H1 (cell line): ENCODE results near the gene PSPC1.
"Not testable (repeated sequence)": the region's sequence is repeated elsewhere in the genome, so short reads cannot be mapped to it uniquely, and the experiment has no call there.

Experiments used
- ATF3 ChIP-seq: IDR thresholded peaks from 2 replicates; pipeline ENCODE4 v1.6.1; 2011; ENCODE audit warnings: low read depth, mild to moderate bottlenecking, low read length; ENCODE audit not compliant: insufficient read depth
- CEBPB ChIP-seq: IDR thresholded peaks from 2 replicates; pipeline ENCODE4 v1.6.1; 2012; ENCODE audit warnings: low read depth, low read length
- CTCF ChIP-seq, 3 experiments: IDR thresholded peaks; 1 replicate in 2 of 3; 2 replicates in 1 of 3; pipeline versions ENCODE4 v1.5.1 to v1.6.1; 2011; ENCODE audit warnings: low read length in 3 of 3, mild to moderate bottlenecking in 3 of 3, inconsistent platforms in 2 of 3, low read depth in 1 of 3, moderate library complexity in 1 of 3; ENCODE audit not compliant: insufficient read depth in 1 of 3; ENCODE audit errors: control extremely low read depth in 1 of 3
- EP300 ChIP-seq, 2 experiments: IDR thresholded peaks; 1 replicate in 1 of 2; 2 replicates in 1 of 2; pipeline ENCODE4 v1.6.1; 2011 to 2012; ENCODE audit warnings: low read depth in 2 of 2, low read length in 2 of 2, mild to moderate bottlenecking in 2 of 2, borderline replicate concordance in 1 of 2, inconsistent platforms in 1 of 2, moderate library complexity in 1 of 2
- EZH2 ChIP-seq: fragments of 200-600 bp; sonication (generic); IDR thresholded peaks from 2 replicates; pipeline ENCODE4 v1.7.1; 2012; ENCODE audit warnings: low read depth, mild to moderate bottlenecking, moderate library complexity, low read length, inconsistent platforms; ENCODE audit not compliant: severe bottlenecking
- FOSL1 ChIP-seq: IDR thresholded peaks from 2 replicates; pipeline ENCODE4 v1.6.1; 2011; ENCODE audit warnings: mild to moderate bottlenecking, low read depth, low read length, moderate library complexity; ENCODE audit not compliant: insufficient read depth
- JUND ChIP-seq: IDR thresholded peaks from 2 replicates; pipeline ENCODE4 v1.6.1; 2011; ENCODE audit warnings: mild to moderate bottlenecking, improper control_type of control experiment, low read length
- KDM5A ChIP-seq: fragments of 200-600 bp; IDR thresholded peaks from 2 replicates; pipeline ENCODE4 v1.7.1; 2012; ENCODE audit warnings: mild to moderate bottlenecking, low read length, inconsistent platforms, mixed read lengths
- MAFK ChIP-seq: IDR thresholded peaks from 2 replicates; pipeline ENCODE4 v1.6.1; 2012; ENCODE audit warnings: low read depth, mild to moderate bottlenecking, improper control_type of control experiment, low read length
- POLR2A ChIP-seq, 2 experiments: IDR thresholded peaks; 1 replicate in 1 of 2; 2 replicates in 1 of 2; pipeline ENCODE4 v1.6.1; 2011; ENCODE audit warnings: low read depth in 2 of 2, low read length in 2 of 2, mild to moderate bottlenecking in 2 of 2; ENCODE audit errors: control extremely low read depth in 1 of 2
- POLR2AphosphoS5 ChIP-seq: IDR thresholded peaks from 2 replicates; pipeline ENCODE4 v1.6.1; 2011; ENCODE audit warnings: low read depth, low read length
- TCF12 ChIP-seq: IDR thresholded peaks from 2 replicates; pipeline ENCODE4 v1.6.1; 2011; ENCODE audit warnings: low read depth, mild to moderate bottlenecking, low read length
- USF2 ChIP-seq: IDR thresholded peaks from 2 replicates; pipeline ENCODE4 v1.6.1; 2011; ENCODE audit warnings: low read length, improper control_type of control experiment

GRCh38 chr13:19780753-19781418, 1.9 kb downstream of the PSPC1 start:
- TF ChIP-seq USF2; CTCF (IDR thresholded peaks at IDR 0.05; ENCODE audit: control extremely low read depth in 1 of 3, insufficient read depth in 1 of 3, low read depth in 1 of 3, low read length in 3 of 3); POLR2A (IDR thresholded peaks at IDR 0.05; ENCODE audit: control extremely low read depth in 1 of 2, low read depth in 2 of 2, low read length in 2 of 2); ATF3; FOSL1; CEBPB; POLR2AphosphoS5; EP300 (IDR thresholded peaks at IDR 0.05; ENCODE audit: borderline replicate concordance in 1 of 2, low read depth in 2 of 2, low read length in 2 of 2); JUND; EZH2; MAFK; TCF12; KDM5A: not testable (repeated sequence)
